Progenitor cell of endocrine pancreas (in vitro differentiated cells): Measurements from ENCODE around the gene ZBTB45. TPM values are rescaled to one million over a fixed set of nuclear protein-coding genes. Genes with fewer than 3 reads are reported as not detected.
A peak's percentile ranks its signal among the peaks of the same experiment; 100 is the strongest.
"Not testable (repeated sequence)": the region's sequence is repeated elsewhere in the genome, so short reads cannot be mapped to it uniquely, and the experiment has no call there.

Experiments
- DNase-seq: peaks from one replicate; pipeline ENCODE4 v3.0.0; 2021; ENCODE audit warnings: low spot score; ENCODE audit not compliant: unreplicated experiment
- H3K27ac Mint-ChIP-seq: 2 replicates; pipeline ENCODE4 v1.8.0; 2021; ENCODE audit warnings: mild to moderate bottlenecking, moderate library complexity, mixed read lengths
- H3K27me3 Mint-ChIP-seq: 2 replicates; pipeline ENCODE4 v1.8.0; 2021; ENCODE audit warnings: mixed read lengths
- H3K36me3 Mint-ChIP-seq: 2 replicates; pipeline ENCODE4 v1.8.0; 2022; ENCODE audit warnings: mixed read lengths; ENCODE audit not compliant: insufficient read depth
- H3K4me1 Mint-ChIP-seq: 2 replicates; pipeline ENCODE4 v1.8.0; 2021; ENCODE audit warnings: low read depth, mixed read lengths
- H3K4me3 Mint-ChIP-seq: 2 replicates; pipeline ENCODE4 v1.8.0; 2021; ENCODE audit warnings: low read depth, mild to moderate bottlenecking, moderate library complexity, mixed read lengths
- H3K9me3 Mint-ChIP-seq: 2 replicates; pipeline ENCODE4 v1.8.0; 2021; ENCODE audit warnings: low read depth, mixed read lengths
- CTCF ChIP-seq: fragments of 200-600 bp; sonication (generic); IDR thresholded peaks from one replicate; pipeline ENCODE4 v1.5.0; 2021; ENCODE audit warnings: antibody characterized with exemption, mild to moderate bottlenecking; ENCODE audit not compliant: unreplicated experiment
- total RNA-seq: library from RNA; stranded (reverse); gene quantifications from 2 replicates; pipeline ENCODE4 v1.2.1, GENCODE V29; 2021

Gene ZBTB45
- total RNA-seq, 1 donor from 2014 or later, result 22.7 TPM

GRCh38 chr19:58497634-58498170 lies 21.9 kb downstream of the ZBTB45 start:
- Mint-ChIP-seq H3K4me3 (no peak overlapping the region), H3K9me3 (peaks cover 8% of the 10 kb centered on the region), H3K27ac (no peak overlapping the region), H3K4me1 (peaks cover 8% of the 10 kb centered on the region), H3K36me3 (peaks cover 3% of the 10 kb centered on the region), H3K27me3 (no peaks in the 10 kb centered on the region)
- no peak for TF ChIP-seq CTCF
- no peak for DNase-seq

GRCh38 chr19:58492265-58492664 lies 27.3 kb downstream of the ZBTB45 start:
- Mint-ChIP-seq H3K4me3 (no peak overlapping the region), H3K9me3 (no peaks in the 10 kb centered on the region), H3K27me3 (no peaks in the 10 kb centered on the region), H3K4me1 (no peaks in the 10 kb centered on the region), H3K36me3 (no peaks in the 10 kb centered on the region), H3K27ac (no peak overlapping the region)
- DNase-seq, result no peak
- no peak for TF ChIP-seq CTCF

GRCh38 chr19:58491393-58491792 lies 28.2 kb downstream of the ZBTB45 start:
- H3K4me3 Mint-ChIP-seq, result no peak overlapping the region

GRCh38 chr19:58484349-58484748 lies 35.3 kb downstream of the ZBTB45 start:
- not testable (repeated sequence) for H3K27ac Mint-ChIP-seq, H3K9me3 Mint-ChIP-seq, DNase-seq, H3K4me3 Mint-ChIP-seq, H3K4me1 Mint-ChIP-seq, H3K36me3 Mint-ChIP-seq, H3K27me3 Mint-ChIP-seq
- peak; percentile 15 for TF ChIP-seq CTCF

More at GRCh38 chr19:58491393-58491792, 28.2 kb downstream of the ZBTB45 start:
- H3K9me3 Mint-ChIP-seq, result no peaks in the 10 kb centered on the region
- TF ChIP-seq CTCF, result no peak
- H3K36me3 Mint-ChIP-seq, result no peaks in the 10 kb centered on the region
- DNase-seq, result no peak
- H3K27ac Mint-ChIP-seq, result no peak overlapping the region
- no peaks in the 10 kb centered on the region for H3K27me3 Mint-ChIP-seq
- H3K4me1 Mint-ChIP-seq, result peaks cover 2% of the 10 kb centered on the region

GRCh38 chr19:58483776-58484175 lies 35.8 kb downstream of the ZBTB45 start:
- H3K36me3 Mint-ChIP-seq, result no peaks in the 10 kb centered on the region
- no peak for TF ChIP-seq CTCF
- H3K27me3 Mint-ChIP-seq, result no peaks in the 10 kb centered on the region
- no peak for DNase-seq
- H3K27ac Mint-ChIP-seq, result no peak overlapping the region
- no peaks in the 10 kb centered on the region for H3K9me3 Mint-ChIP-seq
- peaks cover 2% of the 10 kb centered on the region for H3K4me1 Mint-ChIP-seq
- no peak overlapping the region for H3K4me3 Mint-ChIP-seq
